ENCODE measurements around the gene TRIM65. TPM values are rescaled to one million over a fixed set of nuclear protein-coding genes. Genes with fewer than 3 reads are reported as not detected.

Gene TRIM65
- total and polyA plus RNA-seq, 2 of the 13 experiments (the other 11 are each of a cell fraction or from before 2014, with no cell fraction given) = 10.3 to 22.4 TPM

- TF ChIP-seq RNF2 (conservative IDR thresholded peaks at IDR 0.05; ENCODE audit: low read depth) = no peak
- TF ChIP-seq ZNF547 (CRISPR knock-in tag; IDR thresholded peaks at IDR 0.05) = 0 out of 2 replicates have a peak, but pooled peaks have one; percentile 38
- TF ChIP-seq ZNF510 (CRISPR knock-in tag; IDR thresholded peaks at IDR 0.05; ENCODE audit: low read depth) = 0 out of 2 replicates have a peak, but pooled peaks have one; percentile 18
- TF ChIP-seq ZNF761 (CRISPR knock-in tag; conservative IDR thresholded peaks at IDR 0.05) = 0 out of 2 replicates have a peak, but pooled peaks have one; percentile 23
- TF ChIP-seq, protein P1, sequence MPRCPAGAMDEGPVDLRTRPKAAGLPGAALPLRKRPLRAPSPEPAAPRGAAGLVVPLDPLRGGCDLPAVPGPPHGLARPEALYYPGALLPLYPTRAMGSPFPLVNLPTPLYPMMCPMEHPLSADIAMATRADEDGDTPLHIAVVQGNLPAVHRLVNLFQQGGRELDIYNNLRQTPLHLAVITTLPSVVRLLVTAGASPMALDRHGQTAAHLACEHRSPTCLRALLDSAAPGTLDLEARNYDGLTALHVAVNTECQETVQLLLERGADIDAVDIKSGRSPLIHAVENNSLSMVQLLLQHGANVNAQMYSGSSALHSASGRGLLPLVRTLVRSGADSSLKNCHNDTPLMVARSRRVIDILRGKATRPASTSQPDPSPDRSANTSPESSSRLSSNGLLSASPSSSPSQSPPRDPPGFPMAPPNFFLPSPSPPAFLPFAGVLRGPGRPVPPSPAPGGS (CRISPR knock-in tag; IDR thresholded peaks at IDR 0.05) = peak; percentile 61; the same call in 1 of the 2 replicates
- 0 out of 2 replicates have a peak, but pooled peaks have one; percentile 22 for TF ChIP-seq HINFP (CRISPR knock-in tag; IDR thresholded peaks at IDR 0.05; ENCODE audit: low read depth)
- TF ChIP-seq MXD3 (CRISPR knock-in tag; IDR thresholded peaks at IDR 0.05) = 0 out of 2 replicates have a peak, but pooled peaks have one; percentile 27
- 0 out of 2 replicates have a peak, but pooled peaks have one; percentile 48 for TF ChIP-seq SMAD9 (CRISPR knock-in tag; IDR thresholded peaks at IDR 0.05)
- TF ChIP-seq GMEB1 (CRISPR knock-in tag; IDR thresholded peaks at IDR 0.05; ENCODE audit: borderline replicate concordance) = 0 out of 2 replicates have a peak, but pooled peaks have one; percentile 31
- TF ChIP-seq, protein P2, sequence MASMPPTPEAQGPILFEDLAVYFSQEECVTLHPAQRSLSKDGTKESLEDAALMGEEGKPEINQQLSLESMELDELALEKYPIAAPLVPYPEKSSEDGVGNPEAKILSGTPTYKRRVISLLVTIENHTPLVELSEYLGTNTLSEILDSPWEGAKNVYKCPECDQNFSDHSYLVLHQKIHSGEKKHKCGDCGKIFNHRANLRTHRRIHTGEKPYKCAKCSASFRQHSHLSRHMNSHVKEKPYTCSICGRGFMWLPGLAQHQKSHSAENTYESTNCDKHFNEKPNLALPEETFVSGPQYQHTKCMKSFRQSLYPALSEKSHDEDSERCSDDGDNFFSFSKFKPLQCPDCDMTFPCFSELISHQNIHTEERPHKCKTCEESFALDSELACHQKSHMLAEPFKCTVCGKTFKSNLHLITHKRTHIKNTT (CRISPR knock-in tag; IDR thresholded peaks at IDR 0.05) = no peak
- peak; percentile 68; the same call in 1 of the 2 replicates for TF ChIP-seq ZNF274 (CRISPR knock-in tag; IDR thresholded peaks at IDR 0.05)
- TF ChIP-seq, protein P3, sequence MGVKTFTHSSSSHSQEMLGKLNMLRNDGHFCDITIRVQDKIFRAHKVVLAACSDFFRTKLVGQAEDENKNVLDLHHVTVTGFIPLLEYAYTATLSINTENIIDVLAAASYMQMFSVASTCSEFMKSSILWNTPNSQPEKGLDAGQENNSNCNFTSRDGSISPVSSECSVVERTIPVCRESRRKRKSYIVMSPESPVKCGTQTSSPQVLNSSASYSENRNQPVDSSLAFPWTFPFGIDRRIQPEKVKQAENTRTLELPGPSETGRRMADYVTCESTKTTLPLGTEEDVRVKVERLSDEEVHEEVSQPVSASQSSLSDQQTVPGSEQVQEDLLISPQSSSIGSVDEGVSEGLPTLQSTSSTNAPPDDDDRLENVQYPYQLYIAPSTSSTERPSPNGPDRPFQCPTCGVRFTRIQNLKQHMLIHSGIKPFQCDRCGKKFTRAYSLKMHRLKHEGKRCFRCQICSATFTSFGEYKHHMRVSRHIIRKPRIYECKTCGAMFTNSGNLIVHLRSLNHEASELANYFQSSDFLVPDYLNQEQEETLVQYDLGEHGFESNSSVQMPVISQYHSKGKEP (CRISPR knock-in tag; IDR thresholded peaks at IDR 0.05) = no peak
- TF ChIP-seq ZFX (CRISPR knock-in tag; IDR thresholded peaks at IDR 0.05; ENCODE audit: low read depth) = peak; percentile 46; the same call in 1 of the 2 replicates
- TF ChIP-seq MTA3 (CRISPR knock-in tag; IDR thresholded peaks at IDR 0.05) = no peak
- TF ChIP-seq MLLT10 (CRISPR knock-in tag; IDR thresholded peaks at IDR 0.05) = no peak
- TF ChIP-seq MTA1 (CRISPR knock-in tag; IDR thresholded peaks at IDR 0.05; ENCODE audit: borderline replicate concordance) = peak; percentile 33; the same call in 1 of the 2 replicates
- TF ChIP-seq, protein P4, sequence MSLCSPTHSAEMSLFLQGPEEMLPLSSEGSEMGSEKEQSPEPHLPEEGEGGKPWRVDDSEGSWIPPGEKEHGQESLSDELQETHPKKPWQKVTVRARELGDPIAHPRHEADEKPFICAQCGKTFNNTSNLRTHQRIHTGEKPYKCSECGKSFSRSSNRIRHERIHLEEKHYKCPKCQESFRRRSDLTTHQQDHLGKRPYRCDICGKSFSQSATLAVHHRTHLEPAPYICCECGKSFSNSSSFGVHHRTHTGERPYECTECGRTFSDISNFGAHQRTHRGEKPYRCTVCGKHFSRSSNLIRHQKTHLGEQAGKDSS (CRISPR knock-in tag; IDR thresholded peaks at IDR 0.05; ENCODE audit: borderline replicate concordance, low read depth) = 0 out of 2 replicates have a peak, but pooled peaks have one; percentile 29
- TF ChIP-seq SRY (CRISPR knock-in tag; IDR thresholded peaks at IDR 0.05) = no peak
- TF ChIP-seq ZBTB7A (CRISPR knock-in tag; IDR thresholded peaks at IDR 0.05) = 0 out of 2 replicates have a peak, but pooled peaks have one; percentile 51
Measured at GRCh38 chr17:75906143-75906884, 9.6 kb upstream of the TRIM65 start (continued).

All from HepG2 (cell line).